GM21360 (cell line): Measurements from ENCODE around the gene FUT3.
"Not testable (repeated sequence)": the region's sequence is repeated elsewhere in the genome, so short reads cannot be mapped to it uniquely, and the experiment has no call there.

Experiments
- ATAC-seq: cut with Tn5 transposase; IDR thresholded peaks from one replicate; pipeline ENCODE4 v1.9.1; 2021; ENCODE audit warnings: mild to moderate bottlenecking, moderate library complexity; ENCODE audit not compliant: unreplicated experiment

Gene FUT3

DNA sequence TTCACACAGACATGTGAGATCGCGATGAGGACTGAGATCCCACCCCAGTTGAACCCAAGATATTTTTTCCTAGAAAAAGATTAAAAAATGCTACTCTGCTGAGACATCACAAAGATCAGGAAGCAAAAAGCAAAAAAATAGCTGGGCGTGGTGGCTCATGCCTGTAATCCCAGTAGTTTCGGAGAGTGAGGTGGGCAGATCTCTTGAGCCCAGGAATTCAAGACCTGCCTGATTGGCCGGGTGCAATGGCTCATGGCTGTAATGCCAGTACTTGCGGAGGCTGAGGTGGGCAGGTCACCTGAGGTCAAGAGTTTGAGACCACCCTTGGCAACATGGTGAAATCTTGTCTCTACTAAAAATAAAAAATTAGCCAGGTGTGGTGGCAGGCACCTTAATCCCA, 1.1 kb downstream of the FUT3 start:
- ATAC-seq, result no peak

DNA sequence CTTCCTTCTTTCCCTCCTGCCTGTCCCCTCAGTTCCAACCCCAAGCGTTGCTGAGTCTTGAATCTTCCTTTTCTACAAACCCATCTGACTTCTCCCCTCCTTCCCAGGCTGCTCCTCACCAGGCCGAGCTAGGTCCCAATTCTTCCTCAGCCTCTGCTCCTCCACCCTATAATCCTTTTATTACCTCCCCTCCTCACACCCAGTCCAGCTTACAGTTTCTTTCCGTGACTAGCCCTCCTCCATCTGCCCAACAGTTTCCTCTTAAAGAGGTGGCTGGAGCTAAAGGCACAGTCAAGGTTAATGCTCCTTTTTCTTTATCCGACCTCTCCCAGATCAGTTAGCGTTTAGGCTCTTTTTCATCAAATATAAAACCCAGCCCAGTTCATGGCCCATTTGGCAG, 2.6 kb downstream of the FUT3 start:
- not testable (repeated sequence) for ATAC-seq

DNA sequence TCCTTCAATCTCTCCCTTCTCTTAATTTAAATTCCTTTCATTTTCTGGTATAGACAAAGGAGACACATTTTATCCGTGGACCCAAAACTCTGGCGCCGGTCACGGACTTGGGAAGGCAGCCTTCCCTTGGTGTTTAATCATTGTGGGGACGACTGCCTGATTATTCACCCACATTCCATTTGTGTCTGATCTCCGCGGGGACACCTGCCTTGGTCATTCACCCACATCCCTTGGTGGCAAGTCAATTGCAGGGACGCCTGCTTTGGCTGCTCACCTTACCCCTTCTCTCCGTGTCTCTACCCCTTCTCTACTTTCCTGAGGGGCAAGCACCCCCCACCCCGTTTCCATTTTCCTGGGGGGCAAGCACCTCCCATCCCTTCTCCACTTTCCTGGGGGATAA, 3.4 kb downstream of the FUT3 start:
- not testable (repeated sequence) for ATAC-seq

DNA sequence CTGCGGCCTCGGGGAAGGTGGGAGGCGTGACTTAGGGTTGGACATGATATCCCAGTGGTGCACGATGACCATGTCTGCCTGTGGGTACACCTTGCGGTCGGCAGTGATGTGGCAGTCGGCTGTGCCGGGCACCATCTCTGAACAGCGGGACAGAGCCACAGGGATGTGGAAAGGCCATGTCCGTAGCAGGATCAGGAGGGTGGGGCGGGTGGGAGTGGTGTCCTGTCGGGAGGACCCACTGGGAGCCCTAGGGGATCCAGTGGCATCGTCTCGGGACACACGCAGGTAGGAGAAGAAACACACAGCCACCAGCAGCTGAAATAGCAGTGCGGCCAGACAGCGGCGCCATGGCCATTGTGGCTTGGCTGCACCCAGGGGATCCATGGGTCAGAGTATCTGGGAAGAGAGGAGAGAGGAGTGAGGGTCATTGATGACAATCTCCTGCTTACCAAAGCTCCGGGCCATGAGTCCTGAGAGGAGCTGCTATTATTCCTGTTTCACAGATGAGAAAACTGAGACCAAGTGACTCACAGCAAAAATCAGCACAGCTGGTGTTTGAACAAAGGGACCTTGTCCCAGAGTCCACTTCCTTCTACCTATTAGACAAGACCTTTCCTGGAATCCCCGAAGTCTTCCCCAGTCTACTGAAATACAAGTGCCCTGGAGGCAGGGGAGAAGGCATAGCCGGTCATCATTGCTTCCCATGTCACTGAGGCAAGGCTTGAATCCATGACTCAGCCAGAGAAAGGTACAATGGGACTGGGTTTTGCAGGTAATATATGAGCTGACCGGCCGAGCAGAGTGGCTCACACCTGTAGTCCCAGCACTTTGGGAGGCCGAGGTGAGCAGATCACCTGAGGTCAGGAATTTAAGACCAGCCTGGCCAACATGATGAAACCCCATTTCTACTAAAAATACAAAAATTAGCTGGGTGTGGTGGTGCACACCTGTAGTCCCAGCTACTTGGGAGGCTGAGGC, 6.5 kb downstream of the FUT3 start:
- no peak for ATAC-seq

DNA sequence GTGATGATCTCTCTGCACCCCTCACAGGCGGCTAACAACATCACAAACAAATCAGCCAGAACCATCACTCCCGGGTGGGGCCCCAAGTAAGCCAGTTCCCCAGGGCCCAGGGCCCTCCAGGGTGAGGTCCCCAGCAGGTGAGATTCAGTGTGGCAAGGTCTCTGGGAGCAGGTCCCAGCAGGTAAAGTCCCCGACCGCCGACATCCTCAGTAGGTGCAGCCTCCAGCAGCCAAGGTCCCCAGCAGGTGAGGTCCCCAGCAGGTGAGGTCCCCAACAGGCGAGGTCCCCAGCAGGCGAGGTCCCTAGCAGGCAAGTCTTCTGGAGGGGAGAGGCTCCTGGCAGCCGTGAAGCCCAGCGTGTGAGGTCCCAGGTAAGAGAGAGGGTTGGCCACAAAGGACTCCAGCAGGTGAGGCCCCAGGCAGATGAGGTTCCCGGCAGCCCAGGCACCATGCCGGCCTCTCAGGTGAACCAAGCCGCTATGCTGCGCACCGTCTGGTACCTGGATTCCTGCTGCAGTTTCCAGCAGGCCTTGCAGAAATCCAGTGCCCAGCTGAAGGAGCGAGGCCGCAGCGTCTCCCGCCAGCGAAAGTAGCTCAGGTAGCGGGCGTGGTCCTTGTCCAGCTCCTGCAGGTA, 7.8 kb downstream of the FUT3 start:
- ATAC-seq, result no peak

DNA sequence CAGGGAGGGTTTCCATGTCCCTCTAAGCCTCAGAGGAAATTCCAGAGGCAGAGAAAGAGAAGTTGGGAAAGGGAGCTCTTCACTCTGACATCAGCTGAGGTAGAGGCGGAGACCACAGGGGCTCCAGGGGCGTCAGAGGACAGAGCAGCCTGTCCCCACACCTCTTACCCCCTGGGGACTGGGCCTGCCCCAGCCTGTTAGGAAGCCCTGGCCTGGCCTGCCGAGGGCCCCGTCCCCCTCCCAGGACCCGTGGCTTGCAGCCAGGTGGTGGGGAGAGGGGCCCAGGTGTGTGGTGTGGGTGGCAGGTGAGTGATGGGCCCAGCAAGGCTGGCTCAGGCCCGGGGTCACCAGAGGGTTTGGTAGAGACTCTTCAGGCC, 9.5 kb downstream of the FUT3 start:
- ATAC-seq, result not testable (repeated sequence)

DNA sequence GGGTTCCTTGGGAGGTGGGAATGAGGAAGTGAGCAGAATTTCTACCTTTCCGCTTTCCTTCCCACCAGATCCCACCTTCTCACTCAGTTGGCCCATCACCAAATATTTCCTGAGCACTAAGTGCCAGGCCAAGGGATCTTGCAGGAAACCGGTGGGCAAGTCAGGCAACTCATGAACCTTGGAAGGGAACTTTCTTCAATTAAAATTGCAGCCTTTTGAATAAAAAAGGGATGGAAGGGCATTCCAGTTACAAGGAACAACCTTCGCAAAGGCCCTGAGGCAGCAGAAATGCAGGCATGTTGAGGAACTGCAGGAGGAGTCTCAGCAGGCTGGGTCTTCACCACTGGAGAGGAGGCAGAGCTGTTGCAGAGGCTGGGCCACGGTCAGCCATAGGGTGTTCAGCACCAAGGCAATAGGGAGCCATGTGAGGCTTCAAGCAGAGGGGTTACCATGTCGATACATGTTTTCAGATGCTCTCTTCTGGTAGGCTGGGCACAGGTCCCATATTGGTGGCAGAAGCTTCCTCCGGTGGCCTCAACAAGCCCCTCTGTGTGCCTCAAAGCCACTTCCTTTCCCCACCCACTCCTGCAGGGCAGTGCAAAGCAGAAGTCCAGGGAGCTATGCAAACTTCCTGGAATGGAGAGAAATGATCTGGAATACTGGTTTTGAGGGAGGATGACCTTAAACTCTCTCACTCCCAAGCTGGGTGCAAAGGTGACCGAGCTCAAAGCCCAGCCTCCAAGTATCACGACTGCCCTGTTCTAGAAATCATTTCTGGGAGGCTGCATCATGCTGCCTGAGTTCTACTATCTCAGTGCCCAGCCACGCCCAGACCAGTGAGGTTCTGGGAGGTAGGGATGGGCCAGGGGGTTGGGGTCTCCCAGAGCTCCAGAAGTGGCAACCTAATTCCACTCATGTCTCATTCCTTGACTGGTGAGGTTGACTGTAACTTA, 11.9 kb downstream of the FUT3 start, which contains the start of gene FUT6:
Gene FUT6 (minus strand): TSS at position 638 of the 953 bp plus-strand sequence. CDS start 7,135 bp downstream, outside the sequence.
- no peak for ATAC-seq

DNA sequence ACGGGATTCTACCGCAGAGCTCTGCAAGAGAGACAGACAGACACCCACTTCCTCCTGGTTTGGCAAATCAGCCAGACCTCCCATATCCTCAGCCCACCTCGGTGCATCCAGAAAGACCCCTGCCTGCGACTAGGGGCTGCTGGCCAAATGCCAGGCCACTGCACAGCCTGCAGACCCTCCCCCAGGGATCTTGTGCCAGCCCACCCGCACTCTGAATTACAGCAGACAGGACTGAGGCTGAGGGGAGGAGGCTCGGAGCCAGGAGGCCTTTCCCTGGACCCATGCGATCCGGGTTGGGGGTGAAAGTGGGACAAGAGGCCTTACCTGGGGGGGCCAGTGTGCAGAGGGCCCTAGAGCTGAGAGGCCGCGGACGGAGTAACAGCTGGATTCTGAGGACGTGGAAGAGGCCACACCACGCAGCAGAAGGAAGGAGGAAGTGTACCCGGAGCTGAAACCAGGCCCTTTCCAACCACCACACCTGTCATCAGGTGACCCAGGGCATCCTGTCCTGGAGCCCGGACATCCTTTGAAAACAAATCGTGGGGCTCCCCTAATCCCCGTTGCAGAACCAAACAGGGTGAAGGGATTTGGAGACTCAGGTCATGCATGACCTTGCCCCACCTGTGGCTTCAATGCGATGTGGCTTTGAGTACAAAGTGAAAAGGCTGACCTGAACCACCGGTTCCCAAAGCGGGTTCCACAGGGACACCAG, 12.7 kb downstream of the FUT3 start:
- ATAC-seq, result no peak

DNA sequence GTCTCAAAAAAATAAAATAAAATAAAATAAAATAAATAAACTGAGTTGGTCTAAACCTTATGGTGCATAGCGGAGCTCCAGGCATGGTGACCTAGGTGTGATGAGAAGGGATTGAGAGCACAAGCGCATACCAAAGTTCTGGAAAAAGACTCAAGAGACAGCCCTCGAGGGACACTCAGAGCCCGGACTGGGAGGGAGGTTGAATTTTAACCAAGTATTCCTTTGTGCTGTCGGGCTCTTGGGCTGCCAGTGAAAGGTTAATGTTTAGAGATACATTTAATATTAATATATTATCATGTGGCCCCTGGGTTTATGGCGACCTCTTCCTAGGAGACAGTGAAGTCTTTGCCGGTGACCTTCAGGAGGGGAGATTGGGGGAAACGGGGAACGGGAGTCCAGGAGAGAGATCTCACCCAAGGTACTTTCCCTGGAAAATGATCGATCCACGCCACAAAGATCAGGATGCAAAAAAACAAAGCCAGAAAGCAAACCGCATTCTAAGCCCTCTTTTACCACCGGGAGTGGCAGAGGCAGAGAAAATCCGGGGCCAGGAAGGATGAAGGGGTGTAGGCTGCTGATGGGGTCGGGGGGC, 13.4 kb downstream of the FUT3 start:
- ATAC-seq, result no peak

DNA sequence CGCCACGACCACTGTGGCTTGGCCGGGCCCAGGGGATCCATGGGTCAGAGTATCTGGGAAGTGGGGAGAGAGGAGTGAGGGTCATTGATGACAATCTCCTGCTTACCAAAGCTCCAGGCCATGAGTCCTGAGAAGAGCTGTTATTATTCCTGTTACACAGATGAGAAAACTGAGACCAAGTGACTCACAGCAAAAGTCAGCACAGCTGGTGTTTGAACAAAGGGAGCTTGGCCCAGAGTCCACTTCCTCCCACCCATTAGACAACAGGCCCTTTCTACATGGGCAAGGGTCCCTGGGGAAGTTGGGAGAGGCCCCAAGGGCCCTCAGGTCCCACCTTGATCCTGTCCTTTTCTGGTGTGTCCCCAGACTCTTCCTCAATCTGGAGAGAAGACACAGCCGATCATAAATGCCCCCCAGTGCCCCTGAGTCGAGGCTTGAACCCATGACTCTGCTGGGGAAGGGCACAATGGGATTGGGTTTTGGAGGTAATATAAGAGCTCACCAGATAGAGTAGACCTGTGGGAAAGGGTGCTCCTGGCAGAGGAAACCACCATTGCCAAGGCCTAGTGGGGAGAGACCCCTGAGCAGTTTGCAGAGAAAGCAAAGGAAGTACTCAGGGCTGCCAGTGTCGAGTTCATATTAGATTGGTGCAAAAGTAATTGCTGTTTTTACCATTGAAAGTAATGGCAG, 18.6 kb downstream of the FUT3 start:
- no peak for ATAC-seq

DNA sequence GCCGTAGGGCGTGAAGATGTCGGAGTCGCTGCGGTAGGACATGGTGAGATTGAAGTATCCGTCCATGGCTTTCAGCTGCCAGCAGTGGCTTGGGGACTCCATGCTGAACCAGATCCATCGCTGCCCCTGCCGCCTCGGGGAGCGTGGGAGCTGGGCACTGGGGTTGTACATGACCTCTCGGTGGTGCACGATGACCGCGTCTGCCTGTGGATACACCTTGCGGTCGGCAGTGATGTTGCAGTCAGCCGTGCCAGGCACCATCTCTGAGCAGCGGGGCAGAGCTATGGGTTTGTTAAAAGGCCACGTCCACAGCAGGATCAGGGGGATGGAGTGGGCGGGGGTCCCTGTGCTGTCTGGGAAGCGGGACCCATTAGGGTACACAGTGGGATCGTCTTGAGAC, 19.2 kb downstream of the FUT3 start:
- ATAC-seq, result no peak

DNA sequence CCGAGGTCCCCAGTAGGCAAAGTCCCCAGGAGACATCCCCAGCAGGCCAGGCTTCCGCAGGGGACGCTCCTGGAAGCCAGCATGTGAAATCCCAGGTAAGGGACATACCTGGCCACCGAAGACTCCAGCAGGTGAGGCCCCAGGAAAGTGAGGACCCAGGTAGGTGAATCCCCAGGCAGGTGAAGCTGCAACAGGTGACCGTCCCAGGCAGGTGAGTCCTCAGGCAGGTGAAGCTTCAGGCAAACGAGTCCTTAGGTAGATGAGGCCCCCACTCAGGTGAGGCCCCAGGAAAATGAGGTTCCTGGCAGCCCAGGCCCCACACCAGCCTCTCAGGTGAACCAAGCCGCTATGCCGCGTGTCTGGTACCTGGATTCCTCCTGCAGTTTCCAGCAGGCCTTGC, 20.1 kb downstream of the FUT3 start:
- ATAC-seq, result no peak

DNA sequence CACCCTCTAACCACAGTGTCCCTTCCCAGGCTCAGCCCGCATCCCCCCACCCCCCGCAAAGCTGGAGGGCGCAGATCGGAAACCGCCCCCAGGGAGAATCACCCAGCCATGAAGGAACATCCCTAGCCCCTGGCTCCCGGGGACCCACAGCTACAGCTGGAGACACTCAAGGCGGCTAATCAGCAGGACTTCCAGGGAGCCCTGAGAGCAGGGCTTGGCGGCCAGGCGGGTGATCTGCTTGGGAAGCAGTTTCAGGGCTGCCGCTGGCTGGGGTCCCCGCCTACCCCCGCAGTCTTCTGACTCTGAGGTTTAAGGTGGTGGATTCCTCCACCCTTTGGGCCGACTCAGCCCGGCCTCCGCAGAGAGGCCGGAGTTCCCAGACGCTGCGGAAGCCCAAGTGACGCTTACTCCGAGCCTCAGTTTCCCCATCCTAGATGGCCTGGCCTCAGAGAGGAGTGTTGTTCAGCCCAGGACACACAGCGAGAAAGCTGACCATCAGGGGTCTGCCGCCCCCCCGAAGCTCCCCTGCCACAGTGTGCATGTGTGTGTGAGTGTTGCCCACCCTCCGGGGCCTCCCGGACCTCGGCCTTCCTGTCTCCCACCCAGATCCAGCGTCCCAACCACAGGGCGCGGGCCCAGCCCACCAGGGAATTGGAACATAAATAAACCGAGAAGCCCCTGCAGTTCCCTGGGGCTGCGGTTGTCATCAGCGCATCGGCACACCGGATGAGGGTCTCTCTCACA, 21.5 kb downstream of the FUT3 start:
- ATAC-seq, result no peak

DNA sequence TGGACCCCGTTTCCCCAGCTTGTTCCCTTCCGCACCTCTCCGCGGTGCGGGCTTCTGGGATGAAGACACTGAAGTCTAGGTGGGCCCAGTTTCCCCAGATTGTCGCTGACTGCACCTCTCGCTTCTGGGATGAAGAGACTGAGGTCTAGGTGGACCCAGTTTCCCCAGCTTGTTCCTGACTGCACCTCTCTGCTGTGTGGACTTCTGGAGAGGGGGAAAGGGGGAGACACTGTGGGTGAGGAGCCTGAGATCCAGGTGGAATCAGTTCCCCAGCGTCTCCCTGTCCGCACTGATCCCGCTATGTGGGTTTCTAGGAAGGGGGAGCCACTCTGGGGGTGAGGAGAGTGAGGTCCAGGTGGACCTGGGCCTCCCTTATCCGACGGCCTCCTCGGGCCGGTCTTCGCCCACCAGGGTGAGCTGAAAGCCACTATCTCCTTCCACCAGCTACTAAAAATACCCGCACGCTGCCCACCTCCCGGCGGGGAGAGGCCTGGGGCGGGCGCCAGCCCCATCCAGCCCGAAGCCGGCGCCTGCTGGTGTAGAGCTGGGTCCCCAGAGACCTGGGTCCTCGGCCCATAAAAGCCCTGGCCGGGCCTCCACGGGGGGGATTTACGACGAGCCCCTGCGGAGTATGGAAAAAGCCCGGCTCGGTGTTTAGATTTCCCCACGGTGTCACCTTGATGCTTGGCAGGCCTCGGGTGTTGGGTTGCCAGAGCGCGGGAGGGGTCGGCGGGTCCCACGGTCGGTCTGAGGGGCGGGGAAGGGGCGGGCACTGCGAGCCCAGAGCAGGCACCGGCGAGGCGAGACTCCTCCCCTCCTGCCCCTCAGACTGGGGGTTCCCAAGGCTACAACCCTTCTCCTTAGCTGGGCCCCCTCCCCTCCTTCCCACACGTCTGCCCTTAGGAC, 22.3 kb downstream of the FUT3 start:
- ATAC-seq, result no peak

DNA sequence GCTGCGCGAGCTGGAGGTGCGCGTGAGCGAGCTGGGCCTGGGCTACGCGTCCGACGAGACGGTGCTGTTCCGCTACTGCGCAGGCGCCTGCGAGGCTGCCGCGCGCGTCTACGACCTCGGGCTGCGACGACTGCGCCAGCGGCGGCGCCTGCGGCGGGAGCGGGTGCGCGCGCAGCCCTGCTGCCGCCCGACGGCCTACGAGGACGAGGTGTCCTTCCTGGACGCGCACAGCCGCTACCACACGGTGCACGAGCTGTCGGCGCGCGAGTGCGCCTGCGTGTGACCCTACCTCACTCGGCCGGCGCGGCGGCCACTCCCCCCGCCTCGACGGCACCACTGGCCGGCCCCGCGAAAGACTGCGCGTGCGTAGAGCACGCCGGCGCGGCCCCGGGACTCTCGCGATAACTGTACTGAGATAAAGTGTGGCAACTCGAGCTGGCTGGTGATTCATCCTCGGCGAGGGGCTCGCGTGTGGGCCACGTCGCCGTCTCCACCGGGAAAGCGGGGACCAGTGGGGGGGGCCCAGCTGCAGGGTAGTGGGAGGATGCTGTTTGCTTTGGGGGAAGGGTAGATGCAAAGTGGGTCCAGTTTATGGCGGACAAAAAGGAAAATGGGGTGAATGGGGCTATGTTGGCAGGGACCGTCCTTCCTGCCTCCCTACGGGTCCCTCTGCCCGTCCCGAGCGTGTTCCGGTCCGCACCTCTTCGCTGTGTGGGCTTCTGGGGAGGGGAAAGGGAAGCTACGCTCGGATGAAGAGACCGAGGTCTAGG, 23.2 kb downstream of the FUT3 start:
- peak; percentile 59 for ATAC-seq

DNA sequence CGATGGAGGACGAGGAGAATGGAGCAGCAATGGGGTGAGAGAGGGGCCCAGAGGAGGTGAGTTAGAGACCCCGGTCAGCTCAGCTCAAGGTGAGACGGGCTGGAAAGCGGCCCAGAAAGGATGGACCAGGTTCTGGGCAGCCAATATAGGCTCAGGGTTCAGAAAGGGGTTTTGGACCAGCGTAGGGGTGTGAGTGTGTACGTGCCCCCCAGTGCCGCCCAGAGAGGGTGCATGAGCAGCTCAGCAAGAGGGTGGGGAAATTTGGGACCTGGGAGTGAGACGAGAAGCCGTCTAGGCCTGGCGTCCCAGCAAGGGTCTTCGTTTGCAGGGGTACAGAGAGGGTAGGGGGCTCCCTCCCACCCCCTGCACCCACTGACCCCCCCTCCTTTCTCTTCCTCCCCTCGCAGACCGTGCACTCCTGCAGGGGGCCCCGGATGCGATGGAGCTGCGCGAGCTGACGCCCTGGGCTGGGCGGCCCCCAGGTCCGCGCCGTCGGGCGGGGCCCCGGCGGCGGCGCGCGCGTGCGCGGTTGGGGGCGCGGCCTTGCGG, 23.8 kb downstream of the FUT3 start:
- no peak for ATAC-seq
